Measurements from ENCODE around the gene MAPK9.
"Not testable (repeated sequence)": the region's sequence is repeated elsewhere in the genome, so short reads cannot be mapped to it uniquely, and the experiment has no call there.

MAPK9 gene

GRCh38 chr5:180304016-180304292 lies 12.1 kb upstream of the MAPK9 start:
- DNase-seq = no peak
- CTCF ChIA-PET = interaction anchor here (2.6 to 4.3 kb wide), 2 partner anchors 9 to 10 kb away, joined by 7 to 26 read pairs; no protein-coding TSS in a partner anchor

GRCh38 chr5:180303226-180304015 lies 11.5 kb upstream of the MAPK9 start:
- ChIA-PET POLR2A (no interaction called here), CTCF (interaction anchor here (1.1 to 4.3 kb wide), 3 partner anchors 9 to 13 kb away, joined by 3 to 26 read pairs (median 7); no protein-coding TSS in a partner anchor)
- no peaks in the 10 kb centered on the region for H3K4me1 ChIP-seq (ENCODE audit: control extremely low read depth in 1 of 4, control insufficient read depth in 4 of 4, insufficient read depth in 4 of 4, low read length in 3 of 4)
- no peak overlapping the region for H3K27ac ChIP-seq (ENCODE audit: insufficient read depth in 1 of 2, low read depth in 1 of 2, low read length in 2 of 2, poor library complexity in 1 of 2, severe bottlenecking in 2 of 2)
- H3K4me3 ChIP-seq (ENCODE audit: control insufficient read depth in 1 of 7, extremely low read depth in 1 of 7, insufficient read depth in 4 of 7, low read depth in 2 of 7, low read length in 6 of 7) = no peak overlapping the region
- 98% methylated on average over 17 of the region's 17 CpGs for WGBS (ENCODE audit: insufficient coverage)
- H3K36me3 ChIP-seq (ENCODE audit: control insufficient read depth in 4 of 4, insufficient read depth in 4 of 4, low read length in 3 of 4) = no peaks in the 10 kb centered on the region
- no peak for DNase-seq
- no peaks in the 10 kb centered on the region for H3K9me3 ChIP-seq (ENCODE audit: control extremely low read depth in 1 of 5, control insufficient read depth in 4 of 5, insufficient read depth in 2 of 5, low read depth in 1 of 5, low read length in 4 of 5)
- peaks cover 0 to 3% (median 0%) of the 10 kb centered on the region in 5 experiments for H3K27me3 ChIP-seq (replicated peaks in 2 of 5; ENCODE audit: control insufficient read depth in 4 of 5, insufficient read depth in 5 of 5, low read length in 4 of 5)

More at GRCh38 chr5:180304016-180304292, 12.1 kb upstream of the MAPK9 start:
- 63% methylated on average over 3 of the region's 4 CpGs for WGBS (ENCODE audit: insufficient coverage)
- no peaks in the 10 kb centered on the region for H3K36me3 ChIP-seq (ENCODE audit: control insufficient read depth in 4 of 4, insufficient read depth in 4 of 4, low read length in 3 of 4)
- no peak overlapping the region for H3K27ac ChIP-seq (ENCODE audit: insufficient read depth in 1 of 2, low read depth in 1 of 2, low read length in 2 of 2, poor library complexity in 1 of 2, severe bottlenecking in 2 of 2)
- POLR2A ChIA-PET = no interaction called here
- no peaks in the 10 kb centered on the region for H3K9me3 ChIP-seq (ENCODE audit: control extremely low read depth in 1 of 5, control insufficient read depth in 4 of 5, insufficient read depth in 2 of 5, low read depth in 1 of 5, low read length in 4 of 5)
- H3K4me3 ChIP-seq (ENCODE audit: control insufficient read depth in 1 of 7, extremely low read depth in 1 of 7, insufficient read depth in 4 of 7, low read depth in 2 of 7, low read length in 6 of 7) = no peak overlapping the region
- no peaks in the 10 kb centered on the region for H3K4me1 ChIP-seq (ENCODE audit: control extremely low read depth in 1 of 4, control insufficient read depth in 4 of 4, insufficient read depth in 4 of 4, low read length in 3 of 4)
- peaks cover 0 to 3% (median 0%) of the 10 kb centered on the region in 5 experiments for H3K27me3 ChIP-seq (replicated peaks in 2 of 5; ENCODE audit: control insufficient read depth in 4 of 5, insufficient read depth in 5 of 5, low read length in 4 of 5)

GRCh38 chr5:180302256-180302655 lies 10.4 kb upstream of the MAPK9 start:
- H3K27ac ChIP-seq (ENCODE audit: insufficient read depth in 1 of 2, low read depth in 1 of 2, low read length in 2 of 2, poor library complexity in 1 of 2, severe bottlenecking in 2 of 2) = no peak overlapping the region
- WGBS (ENCODE audit: insufficient coverage) = 100% methylated on average over 4 of the region's 10 CpGs
- no peak for DNase-seq
- H3K4me3 ChIP-seq (ENCODE audit: control insufficient read depth in 1 of 7, extremely low read depth in 1 of 7, insufficient read depth in 4 of 7, low read depth in 2 of 7, low read length in 6 of 7) = no peak overlapping the region
- no peaks in the 10 kb centered on the region for H3K4me1 ChIP-seq (ENCODE audit: control extremely low read depth in 1 of 4, control insufficient read depth in 4 of 4, insufficient read depth in 4 of 4, low read length in 3 of 4)
- ChIA-PET POLR2A (no interaction called here), CTCF (interaction anchor here (1.1 to 2.6 kb wide), 2 partner anchors 12 to 14 kb away, joined by 3 to 7 read pairs; no protein-coding TSS in a partner anchor)
- no peaks in the 10 kb centered on the region for H3K36me3 ChIP-seq (ENCODE audit: control insufficient read depth in 4 of 4, insufficient read depth in 4 of 4, low read length in 3 of 4)
- H3K9me3 ChIP-seq (ENCODE audit: control extremely low read depth in 1 of 5, control insufficient read depth in 4 of 5, insufficient read depth in 2 of 5, low read depth in 1 of 5, low read length in 4 of 5) = no peaks in the 10 kb centered on the region
- peaks cover 0 to 3% (median 0%) of the 10 kb centered on the region in 5 experiments for H3K27me3 ChIP-seq (replicated peaks in 2 of 5; ENCODE audit: control insufficient read depth in 4 of 5, insufficient read depth in 5 of 5, low read length in 4 of 5)

GRCh38 chr5:180301253-180301652 lies 9.4 kb upstream of the MAPK9 start:
- DNase-seq = no peak
- no peaks in the 10 kb centered on the region for H3K36me3 ChIP-seq (ENCODE audit: control insufficient read depth in 4 of 4, insufficient read depth in 4 of 4, low read length in 3 of 4)
- ChIA-PET POLR2A (no interaction called here), CTCF (interaction anchor here (1.0 to 2.3 kb wide), 3 partner anchors 14 to 27 kb away, joined by 3 to 12 read pairs (median 4); no protein-coding TSS in a partner anchor)
- no peak overlapping the region for H3K27ac ChIP-seq (ENCODE audit: insufficient read depth in 1 of 2, low read depth in 1 of 2, low read length in 2 of 2, poor library complexity in 1 of 2, severe bottlenecking in 2 of 2)
- peaks cover 0 to 3% (median 0%) of the 10 kb centered on the region in 5 experiments for H3K27me3 ChIP-seq (replicated peaks in 2 of 5; ENCODE audit: control insufficient read depth in 4 of 5, insufficient read depth in 5 of 5, low read length in 4 of 5)
- no peak overlapping the region for H3K4me3 ChIP-seq (ENCODE audit: control insufficient read depth in 1 of 7, extremely low read depth in 1 of 7, insufficient read depth in 4 of 7, low read depth in 2 of 7, low read length in 6 of 7)
- no peaks in the 10 kb centered on the region for H3K4me1 ChIP-seq (ENCODE audit: control extremely low read depth in 1 of 4, control insufficient read depth in 4 of 4, insufficient read depth in 4 of 4, low read length in 3 of 4)
- no peaks in the 10 kb centered on the region for H3K9me3 ChIP-seq (ENCODE audit: control extremely low read depth in 1 of 5, control insufficient read depth in 4 of 5, insufficient read depth in 2 of 5, low read depth in 1 of 5, low read length in 4 of 5)
- 100% methylated on average over 3 of the region's 4 CpGs for WGBS (ENCODE audit: insufficient coverage)

- peaks cover 0 to 4% (median 0%) of the 10 kb centered on the region in 4 experiments for H3K36me3 ChIP-seq (ENCODE audit: control insufficient read depth in 4 of 4, insufficient read depth in 4 of 4, low read length in 3 of 4)
- no peak overlapping the region for H3K27ac ChIP-seq (ENCODE audit: insufficient read depth in 1 of 2, low read depth in 1 of 2, low read length in 2 of 2, poor library complexity in 1 of 2, severe bottlenecking in 2 of 2)
- H3K4me3 ChIP-seq (ENCODE audit: control insufficient read depth in 1 of 7, extremely low read depth in 1 of 7, insufficient read depth in 4 of 7, low read depth in 2 of 7, low read length in 6 of 7) = no peak overlapping the region
- peaks cover 0 to 3% (median 0%) of the 10 kb centered on the region in 5 experiments for H3K27me3 ChIP-seq (replicated peaks in 2 of 5; ENCODE audit: control insufficient read depth in 4 of 5, insufficient read depth in 5 of 5, low read length in 4 of 5)
- ChIA-PET POLR2A (no interaction called here), CTCF (interaction anchor here (2.3 kb wide), 1 partner anchor 16 kb away, joined by 12 read pairs; no protein-coding TSS in a partner anchor)
- peaks cover 0 to 9% (median 5%) of the 10 kb centered on the region in 4 experiments for H3K4me1 ChIP-seq (ENCODE audit: control extremely low read depth in 1 of 4, control insufficient read depth in 4 of 4, insufficient read depth in 4 of 4, low read length in 3 of 4)
- 86% methylated on average over 1 of the region's 3 CpGs for WGBS (ENCODE audit: insufficient coverage)
- no peaks in the 10 kb centered on the region for H3K9me3 ChIP-seq (ENCODE audit: control extremely low read depth in 1 of 5, control insufficient read depth in 4 of 5, insufficient read depth in 2 of 5, low read depth in 1 of 5, low read length in 4 of 5)
- DNase-seq = no peak
Observed at GRCh38 chr5:180299526-180299925, 7.6 kb upstream of the MAPK9 start.

GRCh38 chr5:180299014-180299413 lies 7.1 kb upstream of the MAPK9 start:
- POLR2A ChIA-PET; H3K4me3 ChIP-seq (ENCODE audit: control insufficient read depth in 1 of 7, extremely low read depth in 1 of 7, insufficient read depth in 4 of 7, low read depth in 2 of 7, low read length in 6 of 7); H3K27ac ChIP-seq (ENCODE audit: insufficient read depth in 1 of 2, low read depth in 1 of 2, low read length in 2 of 2, poor library complexity in 1 of 2, severe bottlenecking in 2 of 2); DNase-seq; H3K36me3 ChIP-seq (ENCODE audit: control insufficient read depth in 4 of 4, insufficient read depth in 4 of 4, low read length in 3 of 4); H3K9me3 ChIP-seq (ENCODE audit: control extremely low read depth in 1 of 5, control insufficient read depth in 4 of 5, insufficient read depth in 2 of 5, low read depth in 1 of 5, low read length in 4 of 5); H3K27me3 ChIP-seq (replicated peaks in 2 of 5; ENCODE audit: control insufficient read depth in 4 of 5, insufficient read depth in 5 of 5, low read length in 4 of 5): not testable (repeated sequence)
- CTCF ChIA-PET = interaction anchor here (2.3 kb wide), 1 partner anchor 17 kb away, joined by 12 read pairs; no protein-coding TSS in a partner anchor
- WGBS (ENCODE audit: insufficient coverage) = 97% methylated on average over 10 of the region's 14 CpGs
- peaks cover 0 to 13% (median 8%) of the 10 kb centered on the region in 4 experiments for H3K4me1 ChIP-seq (ENCODE audit: control extremely low read depth in 1 of 4, control insufficient read depth in 4 of 4, insufficient read depth in 4 of 4, low read length in 3 of 4)

- Histone ChIP-seq H3K36me3 (ENCODE audit: control insufficient read depth in 4 of 4, insufficient read depth in 4 of 4, low read length in 3 of 4) (peaks cover 0 to 4% (median 0%) of the 10 kb centered on the region in 4 experiments), H3K9me3 (ENCODE audit: control extremely low read depth in 1 of 5, control insufficient read depth in 4 of 5, insufficient read depth in 2 of 5, low read depth in 1 of 5, low read length in 4 of 5) (no peaks in the 10 kb centered on the region), H3K27ac (ENCODE audit: insufficient read depth in 1 of 2, low read depth in 1 of 2, low read length in 2 of 2, poor library complexity in 1 of 2, severe bottlenecking in 2 of 2) (no peak overlapping the region), H3K4me3 (ENCODE audit: control insufficient read depth in 1 of 7, extremely low read depth in 1 of 7, insufficient read depth in 4 of 7, low read depth in 2 of 7, low read length in 6 of 7) (no peak overlapping the region), H3K27me3 (replicated peaks in 2 of 5; ENCODE audit: control insufficient read depth in 4 of 5, insufficient read depth in 5 of 5, low read length in 4 of 5) (peaks cover 0 to 3% (median 0%) of the 10 kb centered on the region in 5 experiments), H3K4me1 (ENCODE audit: control extremely low read depth in 1 of 4, control insufficient read depth in 4 of 4, insufficient read depth in 4 of 4, low read length in 3 of 4) (peaks cover 3 to 19% (median 18%) of the 10 kb centered on the region in 4 experiments)
- 100% methylated on average over 1 of the region's 2 CpGs for WGBS (ENCODE audit: insufficient coverage)
- CTCF ChIA-PET = interaction anchor here (1.3 kb wide), 1 partner anchor 31 kb away, joined by 3 read pairs; no protein-coding TSS in a partner anchor
- no peak for DNase-seq
- POLR2A ChIA-PET = no interaction called here
Observed at GRCh38 chr5:180297587-180298282, 5.9 kb upstream of the MAPK9 start.
